NCI-H524 (cell line): Measurements from ENCODE around the gene INF2.
"Not testable (repeated sequence)": the region's sequence is repeated elsewhere in the genome, so short reads cannot be mapped to it uniquely, and the experiment has no call there.

Experiments used
- DNase-seq, 2 experiments: peaks; one replicate each; lab custom pipeline; 2025; lab: John Stamatoyannopoulos, UW

The INF2 gene

DNA sequence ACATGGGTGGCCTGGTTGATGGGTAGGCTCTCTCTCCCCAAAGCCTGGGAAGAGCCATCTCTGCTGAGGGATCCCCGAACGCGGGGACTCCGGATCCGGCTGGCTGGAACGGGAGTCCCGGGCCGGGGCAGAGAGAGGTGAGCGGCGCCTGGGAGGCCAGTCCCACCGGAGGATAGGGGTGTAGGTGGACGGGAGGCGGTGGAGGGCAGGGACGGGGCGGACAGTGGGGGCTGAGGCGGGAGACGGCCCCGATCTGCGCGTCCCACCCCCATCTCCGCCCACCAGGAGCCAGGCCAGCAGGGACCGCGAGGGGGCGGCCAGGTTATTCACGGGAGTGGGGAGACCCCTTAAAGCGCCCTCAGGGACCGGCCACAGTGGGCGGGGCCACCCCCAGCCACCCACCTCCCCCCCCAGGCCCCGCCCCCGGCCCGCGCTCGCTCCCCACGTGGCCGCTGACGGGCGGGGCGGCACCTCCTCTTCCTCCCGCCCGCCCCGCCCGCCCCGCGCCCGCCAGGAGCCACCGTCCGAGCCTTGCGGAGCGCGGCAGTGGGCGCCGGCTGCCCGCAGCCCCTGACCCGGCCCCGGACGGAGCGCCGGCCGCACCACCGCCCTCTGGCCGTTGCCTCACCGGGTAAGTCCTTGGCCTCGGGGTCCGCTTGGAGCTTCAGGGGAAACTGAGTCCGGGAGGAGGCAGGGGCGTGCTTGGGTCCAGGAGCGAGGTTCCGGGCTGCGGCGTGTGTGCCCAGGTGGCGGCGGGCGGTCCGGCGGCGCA lies at the start of gene INF2:
Gene INF2, plus strand, starts transcription at position 510 of the 772 bp plus-strand sequence. CDS start 11,748 bp downstream, outside the sequence.
- DNase-seq, result peak; percentile 52 to 71

DNA sequence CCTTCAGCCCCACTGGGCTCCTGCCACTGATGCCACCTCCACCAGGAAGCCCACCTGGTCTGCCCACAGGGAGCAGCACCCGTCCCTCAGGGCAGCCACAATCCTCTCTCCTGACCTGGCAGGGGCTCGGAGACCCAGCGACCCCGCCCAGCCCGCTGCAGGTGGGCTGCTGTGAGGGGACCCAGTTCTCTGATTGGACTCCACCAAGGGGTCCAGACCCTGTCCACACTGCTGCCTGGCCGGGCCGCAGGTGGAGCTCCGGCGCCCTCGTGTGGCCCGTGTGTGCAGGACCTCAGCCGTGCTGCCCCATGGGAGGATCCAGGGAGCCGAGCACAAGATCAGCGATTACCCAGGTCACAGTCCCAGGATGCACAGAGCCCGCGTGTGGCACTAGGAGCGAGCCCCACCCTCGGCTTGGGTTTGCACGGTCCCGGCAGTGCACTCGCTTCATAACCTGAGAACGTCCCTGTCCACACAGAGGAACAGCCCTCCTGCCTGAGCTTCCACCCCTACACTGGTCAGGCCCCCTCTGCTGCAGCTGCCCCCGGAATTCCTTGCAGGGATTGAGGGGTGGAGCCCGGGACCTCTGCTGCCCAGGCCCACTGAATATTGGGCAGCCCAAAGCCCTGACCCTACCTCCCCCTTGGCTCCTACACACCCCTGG lies 49.4 kb upstream of the INF2 start:
- peak; percentile 57 to 82 for DNase-seq

DNA sequence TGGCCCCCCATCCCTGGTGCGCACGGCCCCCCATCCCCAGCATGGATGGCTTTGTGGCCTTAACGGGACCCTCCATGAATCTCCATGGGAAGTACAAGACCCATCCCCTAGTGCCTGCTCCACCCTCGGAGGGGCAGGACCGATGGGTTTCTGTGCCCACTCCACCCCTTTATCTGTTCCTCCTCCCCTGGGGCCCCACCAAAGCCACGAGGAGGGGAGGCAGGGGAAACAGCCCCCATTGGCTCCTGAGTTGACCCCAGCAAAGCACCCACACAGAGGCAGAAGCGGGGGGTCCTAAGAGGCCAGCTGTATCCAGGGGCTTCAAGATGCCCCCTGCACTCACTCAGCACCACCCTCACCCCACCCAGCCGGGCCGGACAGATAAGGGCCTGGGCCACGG lies 48.7 kb upstream of the INF2 start:
- DNase-seq, result no peak

GRCh38 chr14:104641753-104642539 lies 47.5 kb upstream of the INF2 start:
- no peak for DNase-seq

GRCh38 chr14:104642540-104642868 lies 46.9 kb upstream of the INF2 start:
- DNase-seq, result no peak

GRCh38 chr14:104643306-104643705 lies 46.1 kb upstream of the INF2 start:
- no peak for DNase-seq

DNA sequence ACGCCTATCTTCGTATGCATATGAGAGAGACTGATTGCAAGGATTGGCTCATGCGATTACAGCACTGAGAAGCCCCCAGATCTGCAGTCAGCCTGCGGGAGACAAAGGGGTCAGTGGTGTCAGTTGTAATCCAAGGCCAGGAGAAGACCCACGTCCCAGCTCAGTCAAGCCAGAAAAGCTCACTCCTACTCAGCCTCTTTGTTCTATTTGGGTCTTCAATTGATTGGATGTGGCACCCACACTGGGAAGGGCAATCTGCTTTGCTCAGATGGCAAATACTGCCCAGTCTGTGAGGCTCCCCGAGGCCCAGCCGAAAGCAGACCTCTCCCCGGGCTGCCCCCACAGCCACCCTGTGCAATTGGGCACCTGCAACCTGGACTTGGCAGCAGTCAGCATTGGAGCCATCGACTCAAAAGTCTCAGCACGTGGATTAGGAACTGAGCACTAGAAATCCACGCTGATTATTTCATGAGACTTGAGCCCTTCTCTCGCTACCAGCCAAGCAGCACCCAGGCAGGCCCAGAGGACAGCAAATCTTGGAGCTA lies 45.3 kb upstream of the INF2 start:
- DNase-seq, result no peak

GRCh38 chr14:104644656-104645378 lies 44.6 kb upstream of the INF2 start:
- no peak for DNase-seq

- no peak for DNase-seq
Measured at GRCh38 chr14:104647467-104648043, 41.9 kb upstream of the INF2 start.

DNA sequence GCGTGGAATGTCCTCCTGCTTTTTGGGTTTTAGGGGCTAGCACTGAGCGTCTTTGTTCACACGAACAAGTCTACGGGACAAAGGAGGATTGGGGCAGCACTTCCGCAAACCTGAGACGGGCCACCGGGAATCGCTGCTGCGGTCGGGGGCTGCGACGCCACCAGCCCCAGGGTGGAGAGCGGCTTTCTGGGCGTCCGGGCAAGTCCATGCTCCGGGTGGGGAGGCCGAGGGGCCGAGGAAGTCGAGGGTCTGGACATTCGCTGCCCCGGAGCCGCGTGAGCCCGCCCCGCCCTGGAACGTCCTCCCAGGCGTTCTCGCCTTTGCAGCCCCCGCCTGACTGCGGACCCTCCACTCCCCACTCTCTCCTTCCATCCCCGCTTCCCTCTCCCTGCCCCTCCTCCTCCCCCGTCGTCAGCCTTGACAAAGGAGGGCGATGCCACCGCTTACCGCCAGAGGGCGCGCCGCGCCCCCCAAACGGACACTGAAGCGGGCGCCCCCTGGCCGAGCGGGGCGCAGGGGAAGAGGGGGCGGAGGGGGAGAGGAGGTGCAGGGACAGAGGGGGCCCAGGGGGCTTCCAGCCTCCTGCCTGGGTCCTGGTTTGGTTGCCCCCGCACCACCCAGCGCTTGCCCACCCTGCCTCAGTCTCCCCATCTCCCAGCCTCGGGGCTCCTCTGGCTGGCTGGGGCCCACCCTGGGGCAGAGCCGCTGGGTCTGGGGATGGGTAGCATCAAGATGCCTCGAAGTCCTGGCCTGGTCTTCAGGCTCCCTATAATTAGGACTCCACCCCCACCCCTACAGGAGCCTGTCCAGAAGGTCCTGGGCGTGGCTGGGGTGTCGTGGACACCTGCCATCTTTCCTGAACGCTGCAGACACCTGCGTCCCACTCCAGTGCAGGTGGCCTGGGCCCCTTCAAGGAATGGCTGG lies 39.1 kb upstream of the INF2 start:
- peak; percentile 25 to 66 for DNase-seq

GRCh38 chr14:104650981-104651875 lies 38.2 kb upstream of the INF2 start:
- DNase-seq, result no peak

DNA sequence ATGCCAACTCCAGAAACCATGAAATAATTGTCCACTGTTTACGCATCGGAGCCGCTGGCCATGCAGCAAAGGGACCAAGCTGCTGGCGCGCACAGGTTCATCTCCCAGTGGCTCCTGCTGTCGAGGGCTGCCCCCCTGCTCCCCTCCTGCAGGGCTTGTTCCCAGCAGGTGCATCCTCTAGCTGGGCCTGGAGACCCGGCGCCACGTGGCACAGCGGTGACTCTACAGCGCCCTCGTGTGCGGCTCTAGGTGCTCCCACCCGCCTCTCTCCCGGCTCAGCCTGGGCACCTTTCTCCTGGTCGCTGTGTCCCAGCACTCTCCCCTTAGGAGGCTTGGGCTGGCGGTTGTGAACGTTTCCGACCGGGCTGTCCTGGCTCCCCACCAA lies 37.5 kb upstream of the INF2 start:
- no peak for DNase-seq

GRCh38 chr14:104652386-104652785 lies 37.0 kb upstream of the INF2 start:
- DNase-seq, result no peak

- DNase-seq, result not testable (repeated sequence)
Measured at GRCh38 chr14:104653130-104653920, 36.1 kb upstream of the INF2 start.

DNA sequence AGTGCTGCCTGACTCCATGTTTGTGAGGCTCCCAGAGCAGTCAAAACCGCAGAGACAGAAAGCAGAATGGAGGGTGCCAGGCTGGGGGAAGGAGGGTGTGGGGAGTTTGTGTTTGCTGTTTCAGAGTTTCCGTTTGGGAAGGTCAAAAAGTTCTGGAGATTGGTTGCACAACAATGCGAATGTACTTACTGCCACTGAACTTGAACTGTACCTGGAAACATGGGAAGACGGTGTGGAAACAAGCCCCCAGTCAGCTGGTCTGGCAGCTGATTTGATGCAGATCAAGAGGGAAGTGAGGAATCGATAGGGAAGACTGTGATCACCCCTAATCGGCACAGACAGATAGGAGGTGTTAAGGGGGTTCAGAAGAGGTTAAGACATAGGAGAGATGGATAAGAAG lies 35.3 kb upstream of the INF2 start:
- DNase-seq, result no peak

- DNase-seq, result no peak
Measured at GRCh38 chr14:104655128-104655848, 34.1 kb upstream of the INF2 start.

DNA sequence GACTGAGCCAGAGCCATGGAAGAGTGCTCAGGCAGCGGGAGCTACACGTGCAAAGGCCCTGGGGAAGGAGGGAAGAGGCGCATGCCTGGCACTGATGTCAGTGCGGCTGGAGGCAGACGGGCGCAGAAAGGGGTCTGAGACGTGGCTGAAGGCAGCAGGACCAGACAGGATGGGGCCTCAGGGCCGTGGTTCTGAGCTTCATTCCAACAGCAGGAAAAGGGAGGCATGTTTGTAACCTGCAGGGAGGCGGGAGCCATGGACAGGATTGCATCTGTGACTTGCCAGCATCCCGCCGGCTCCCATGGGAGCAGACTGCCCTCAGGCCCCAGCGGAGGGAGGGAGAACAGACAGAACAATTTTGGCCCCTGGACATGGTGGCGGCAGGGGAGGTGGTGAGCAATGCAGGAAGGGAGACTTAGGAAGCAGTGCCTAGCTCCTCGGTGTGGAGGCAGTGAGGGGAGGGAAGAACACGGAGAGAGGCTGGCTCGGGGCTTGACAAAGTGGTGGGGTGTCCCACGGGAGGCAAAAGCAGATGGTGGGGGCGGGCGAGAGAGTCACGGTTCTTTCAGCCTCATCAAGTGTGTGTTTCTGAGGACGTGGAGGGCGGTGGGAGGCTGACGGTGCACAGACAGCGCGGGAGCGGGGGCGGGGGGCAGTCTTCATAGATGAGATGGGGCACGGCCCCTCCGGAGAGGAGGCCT lies 33.3 kb upstream of the INF2 start:
- peak; percentile 64 to 67 for DNase-seq
